WTC11 (cell line): ENCODE measurements around the gene ASIC5.

Source experiments
- FOXK1 ChIP-seq: sonication (generic); formaldehyde crosslinking; IDR thresholded peaks from 2 replicates; pipeline ENCODE4 v1.8.0; 2022; ENCODE audit warnings: mild to moderate bottlenecking, moderate library complexity, missing genetic modification reagents
- GABPB1 ChIP-seq: sonication (generic); formaldehyde crosslinking; IDR thresholded peaks from 2 replicates; pipeline ENCODE4 v1.8.1; 2023; ENCODE audit warnings: mild to moderate bottlenecking, missing genetic modification reagents
- MXD4 ChIP-seq: fragments of 250-450 bp; sonication (Bioruptor Pico); IDR thresholded peaks from 2 replicates; pipeline ENCODE4 v1.8.0; 2021; ENCODE audit warnings: mild to moderate bottlenecking, moderate library complexity, borderline replicate concordance
- ZNF138 ChIP-seq: sonication (generic); formaldehyde crosslinking; conservative IDR thresholded peaks from 2 replicates; pipeline ENCODE4 v1.8.1; 2022; ENCODE audit warnings: mild to moderate bottlenecking, moderate library complexity, missing genetic modification reagents

DNA sequence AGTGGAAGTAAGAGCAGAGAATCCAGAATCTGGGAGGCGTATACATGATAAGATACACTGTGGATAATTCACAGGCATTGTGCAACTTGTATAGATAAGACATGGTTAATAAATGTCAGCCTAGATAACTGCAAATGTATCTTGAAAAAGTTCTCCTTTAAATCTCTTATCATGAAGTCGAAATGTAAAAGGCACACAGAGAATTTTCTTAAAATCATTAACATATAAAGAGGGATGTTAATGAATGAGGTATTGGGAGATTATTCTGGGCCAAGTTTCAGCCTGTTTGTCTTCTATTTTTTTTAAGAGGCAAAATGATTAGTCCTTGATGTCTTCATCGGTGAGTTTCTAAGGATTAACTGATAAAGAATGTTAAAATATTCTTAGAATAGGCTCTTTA is 38.3 kb upstream of the ASIC5 start:
- no peak for TF ChIP-seq MXD4 (CRISPR knock-in tag)
- TF ChIP-seq FOXK1, result no peak
- no peak for TF ChIP-seq GABPB1 (CRISPR knock-in tag)
- no peak for TF ChIP-seq ZNF138 (CRISPR knock-in tag)
